Stimulated activated CD4-positive, alpha-beta T cell treated with anti-CD3 and anti-CD28 coated beads, Interleukin-2, amount 100 ng/mL, for 24 hours (primary cell): ENCODE data around the gene TOPBP1.
"Not testable (repeated sequence)": the region's sequence is repeated elsewhere in the genome, so short reads cannot be mapped to it uniquely, and the experiment has no call there.

Experiments used
- DNase-seq, 2 donors: peaks; one replicate each; pipeline ENCODE4 v3.0.0-alpha.2; 2020

The TOPBP1 gene

DNA sequence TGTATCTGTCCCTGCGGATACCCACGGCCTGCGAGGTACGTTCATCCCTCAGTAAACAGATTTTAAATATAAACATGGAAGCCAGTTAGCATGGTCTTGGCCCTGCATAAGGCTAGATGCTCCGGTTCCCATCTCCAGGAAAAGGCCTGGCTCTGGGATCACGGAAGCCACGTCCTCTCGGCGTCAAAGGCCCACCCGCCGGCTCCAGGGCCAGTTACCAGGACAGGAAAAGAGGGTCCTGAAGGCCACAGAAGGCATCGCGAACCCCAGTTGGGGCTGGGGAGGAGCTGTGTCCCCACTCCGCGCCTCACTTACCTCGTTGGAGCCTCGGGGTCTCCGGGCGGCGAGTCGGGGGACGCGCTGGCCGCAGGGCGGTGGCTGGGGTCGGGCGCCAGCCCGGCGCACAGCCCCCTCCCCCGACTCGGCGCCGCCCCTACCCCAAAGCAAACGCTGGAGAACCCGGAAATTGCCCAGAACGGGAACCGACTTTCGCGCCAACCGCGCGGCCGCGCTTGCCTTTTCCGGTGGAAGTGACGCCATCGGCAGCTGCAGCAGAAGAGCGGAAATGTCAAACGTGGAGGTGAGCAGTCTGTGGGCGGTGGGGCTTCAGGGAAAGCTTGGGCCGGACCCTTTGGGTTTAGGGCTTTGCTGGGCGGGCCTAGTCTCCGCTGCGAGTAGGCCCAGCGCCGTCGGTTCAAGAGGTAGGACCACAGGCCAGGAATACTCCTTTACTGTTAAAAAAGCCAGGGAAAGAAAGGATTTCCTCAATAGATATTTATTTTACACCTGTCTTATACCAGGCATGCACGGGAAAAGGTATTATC is at the start of gene TOPBP1:
Gene TOPBP1, minus strand, starts transcription at position 488 of the 824 bp plus-strand sequence. CDS start 814 bp downstream, outside the sequence.
- peak; percentile 90 to 93 for DNase-seq

DNA sequence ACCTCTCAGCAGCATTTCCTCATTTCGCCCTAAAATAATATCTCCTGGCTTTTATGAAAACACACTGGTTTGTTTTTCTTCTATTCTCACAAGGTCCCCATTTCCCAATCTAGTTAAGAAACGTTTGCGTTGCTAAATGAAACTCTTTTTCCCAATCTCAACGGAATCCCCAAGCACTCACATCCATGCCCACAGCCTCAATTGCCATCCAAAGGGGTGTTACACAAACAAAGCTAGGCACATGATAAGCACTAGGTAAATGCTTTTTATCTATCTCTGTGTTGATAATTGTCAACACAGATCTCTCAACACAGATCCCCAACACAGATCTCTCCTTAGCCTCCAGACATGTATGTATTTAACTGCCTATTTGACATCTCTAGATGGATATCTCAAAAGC is 49.3 kb upstream of the TOPBP1 start:
- DNase-seq: no peak

DNA sequence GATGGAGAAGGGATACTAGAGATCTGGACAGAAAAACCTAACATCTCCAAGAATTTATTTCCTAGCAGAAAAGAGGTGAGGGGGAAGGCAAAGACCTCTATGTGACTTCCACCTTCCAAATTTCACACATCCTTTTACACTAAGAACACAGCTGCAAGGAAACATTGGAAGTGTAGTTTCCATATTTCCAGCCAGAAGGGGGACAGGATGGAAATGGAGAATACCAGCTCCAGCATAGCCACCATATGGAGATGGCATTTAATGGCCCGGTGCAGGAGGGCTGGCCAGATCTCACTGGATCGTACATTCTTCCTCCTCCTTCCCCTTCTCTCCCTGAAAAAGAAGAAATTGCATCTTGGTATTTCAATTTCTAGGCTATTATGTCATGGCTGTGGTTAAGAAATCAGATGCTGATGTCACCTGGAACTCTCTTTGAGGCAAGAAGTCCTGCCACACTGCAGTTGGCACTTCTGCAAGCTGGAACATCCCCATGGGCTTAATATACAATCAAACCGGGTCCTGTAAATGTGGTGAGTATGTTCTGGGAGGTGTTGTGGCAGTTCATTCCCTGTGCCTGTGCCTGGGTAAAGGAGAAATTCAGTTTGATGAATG is 47.5 kb upstream of the TOPBP1 start:
- no peak for DNase-seq

DNA sequence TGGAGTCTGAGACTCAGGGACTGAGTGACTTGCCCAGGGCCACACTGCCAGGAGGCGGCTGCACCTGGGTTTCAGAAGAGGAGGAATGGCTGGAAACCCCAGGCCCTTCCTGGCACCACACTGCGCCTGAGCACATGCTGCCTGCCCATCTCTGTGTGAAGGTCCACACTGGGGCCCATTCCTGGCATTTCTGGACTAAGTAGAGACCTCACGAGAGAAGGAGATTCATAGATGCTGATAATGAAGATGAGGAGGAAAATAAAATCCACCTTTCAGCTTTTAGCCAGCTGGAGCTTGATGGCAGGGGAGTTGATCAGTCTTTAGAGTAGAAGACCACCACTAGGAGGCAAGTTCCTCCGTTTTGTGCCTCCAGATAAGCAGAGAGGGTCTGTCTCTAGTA is 44.3 kb upstream of the TOPBP1 start:
- DNase-seq: no peak

DNA sequence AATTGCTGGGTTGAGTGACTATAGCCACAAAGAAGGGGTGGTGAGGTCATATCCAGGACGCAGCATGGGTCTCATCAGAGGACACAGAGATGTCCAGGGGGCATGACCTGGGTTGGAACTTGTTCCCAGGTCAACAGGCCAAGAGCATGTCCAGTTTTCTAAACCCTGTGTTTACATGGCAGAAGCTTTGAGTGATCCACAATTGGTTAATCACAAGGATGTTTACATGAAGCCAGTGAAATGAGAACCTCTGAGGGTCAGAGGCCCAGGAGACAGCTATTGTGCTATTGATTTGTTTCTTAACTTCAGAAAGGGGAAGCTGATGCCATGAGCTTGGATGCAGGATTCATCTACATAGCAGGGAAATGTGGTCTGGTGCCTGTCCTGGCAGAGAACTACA is 42.2 kb upstream of the TOPBP1 start:
- no peak for DNase-seq

DNA sequence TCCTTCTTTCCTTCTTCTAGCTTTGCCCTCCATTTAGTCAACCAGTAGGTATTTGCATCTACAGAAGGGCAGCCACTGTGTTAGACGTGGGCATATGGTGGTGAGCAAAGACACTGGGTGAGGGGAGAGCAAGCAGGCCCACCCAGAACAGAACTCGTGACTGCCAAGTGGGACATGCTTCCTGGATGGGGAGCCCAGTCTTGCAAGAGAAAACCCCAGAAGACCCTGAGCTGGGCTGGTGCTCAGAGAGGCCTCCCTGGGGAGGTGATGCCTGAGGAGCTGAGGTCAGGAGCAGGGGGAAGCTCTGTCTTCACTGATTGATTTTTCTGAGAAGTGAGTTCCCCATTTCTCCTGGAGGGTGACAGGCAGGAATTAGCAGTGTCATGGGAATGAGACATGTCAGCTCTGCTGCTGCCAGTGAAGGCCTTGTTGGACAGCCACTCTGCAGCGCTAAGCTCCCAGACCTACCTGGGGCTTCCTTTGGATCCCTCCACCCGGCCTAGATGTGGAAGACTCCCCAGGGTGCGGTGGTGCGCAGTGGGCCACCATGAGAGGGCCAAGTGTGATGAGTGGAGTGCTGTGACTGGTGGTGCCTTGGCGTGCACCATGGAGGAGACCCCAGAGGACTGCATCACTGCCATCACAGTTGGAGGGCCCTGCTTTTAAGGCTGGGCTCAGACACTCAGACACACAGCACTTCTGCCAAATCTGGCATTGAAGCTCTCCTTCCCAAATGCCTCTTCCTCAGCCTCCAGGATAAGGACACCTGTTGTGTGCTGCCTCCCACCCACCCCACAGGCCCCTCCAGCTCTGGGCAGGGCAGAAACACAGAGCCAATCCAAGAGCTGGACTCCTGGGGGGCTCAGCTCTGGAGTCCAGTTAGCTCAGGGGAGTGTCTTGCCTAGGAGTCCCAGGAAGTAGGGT is 40.0 kb upstream of the TOPBP1 start:
- no peak for DNase-seq

DNA sequence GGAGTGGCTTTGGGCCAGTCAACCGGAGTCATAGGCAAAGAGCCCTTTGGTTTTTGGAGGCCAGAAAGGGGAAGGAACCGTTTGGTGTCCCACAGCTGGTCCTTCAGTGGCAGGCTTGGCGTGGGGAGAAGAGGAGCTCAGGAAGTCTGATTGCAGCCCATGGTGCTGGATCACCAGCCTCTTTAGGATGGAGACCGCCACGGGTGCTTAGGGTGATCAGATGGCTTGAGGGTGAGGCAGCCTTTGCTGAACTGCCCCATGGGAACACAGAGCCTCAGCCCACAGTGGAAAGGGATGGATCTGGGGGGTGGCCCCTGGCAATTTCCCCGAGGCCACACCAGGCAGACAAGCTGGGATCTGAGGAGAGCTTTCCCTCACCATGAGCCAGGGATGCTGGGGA is 38.6 kb upstream of the TOPBP1 start:
- DNase-seq: no peak

DNA sequence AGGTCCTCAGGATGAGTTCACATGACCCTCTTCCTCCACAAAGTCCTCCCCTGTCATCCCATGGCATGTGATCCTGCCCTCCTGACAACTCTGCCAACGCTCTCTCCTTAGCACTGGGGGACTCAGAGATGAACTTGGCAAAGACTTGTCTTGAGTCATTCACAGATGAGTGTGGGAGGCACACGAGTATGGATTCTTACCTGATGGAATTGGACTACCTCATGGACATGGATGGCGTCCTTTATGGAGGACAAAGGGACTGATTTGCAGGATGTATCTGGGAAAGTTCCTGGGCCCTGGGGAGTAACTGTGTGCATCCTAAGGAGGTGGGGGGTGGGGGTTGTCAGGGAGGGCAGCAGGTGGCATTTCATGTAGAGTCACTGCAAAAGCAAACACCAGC is 38.2 kb upstream of the TOPBP1 start:
- no peak for DNase-seq

DNA sequence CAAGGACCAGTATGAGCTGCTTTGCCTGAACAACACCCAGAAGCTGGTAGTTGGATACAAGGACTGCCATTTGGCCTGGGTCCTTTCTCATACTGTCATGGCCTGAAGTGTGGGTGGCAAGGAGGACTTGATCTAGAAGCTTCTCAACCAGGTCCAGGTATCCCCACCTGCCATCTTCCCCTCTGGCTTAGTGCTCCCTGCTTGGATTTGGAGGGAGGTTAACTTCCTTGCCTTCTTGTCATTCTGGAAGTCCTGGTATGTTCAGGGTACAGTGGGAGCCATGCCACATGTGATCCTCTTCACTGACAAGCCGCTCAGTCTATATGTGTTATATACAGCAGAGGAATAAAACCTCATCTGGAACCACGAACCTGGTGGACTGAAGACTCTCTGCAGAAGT is 37.7 kb upstream of the TOPBP1 start:
- no peak for DNase-seq

DNA sequence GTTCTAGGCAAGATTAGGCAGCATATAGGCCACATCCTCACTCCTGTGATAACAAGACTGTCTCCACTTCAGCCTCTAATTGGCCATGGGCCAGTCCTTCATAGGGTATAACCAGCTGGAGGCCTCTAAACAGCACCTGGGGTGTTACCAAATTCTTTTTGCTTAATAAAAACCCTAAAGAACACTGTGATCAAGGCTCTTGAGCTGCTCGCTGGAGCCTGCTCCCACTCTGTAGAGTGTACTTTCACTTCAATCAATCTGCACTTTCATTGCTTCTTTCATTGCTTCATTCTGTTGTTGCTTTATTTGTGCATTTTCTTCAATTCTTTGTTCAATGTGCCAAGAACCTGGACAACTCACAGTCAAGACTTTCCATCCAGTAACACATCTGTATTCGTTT is 36.2 kb upstream of the TOPBP1 start:
- no peak for DNase-seq

DNA sequence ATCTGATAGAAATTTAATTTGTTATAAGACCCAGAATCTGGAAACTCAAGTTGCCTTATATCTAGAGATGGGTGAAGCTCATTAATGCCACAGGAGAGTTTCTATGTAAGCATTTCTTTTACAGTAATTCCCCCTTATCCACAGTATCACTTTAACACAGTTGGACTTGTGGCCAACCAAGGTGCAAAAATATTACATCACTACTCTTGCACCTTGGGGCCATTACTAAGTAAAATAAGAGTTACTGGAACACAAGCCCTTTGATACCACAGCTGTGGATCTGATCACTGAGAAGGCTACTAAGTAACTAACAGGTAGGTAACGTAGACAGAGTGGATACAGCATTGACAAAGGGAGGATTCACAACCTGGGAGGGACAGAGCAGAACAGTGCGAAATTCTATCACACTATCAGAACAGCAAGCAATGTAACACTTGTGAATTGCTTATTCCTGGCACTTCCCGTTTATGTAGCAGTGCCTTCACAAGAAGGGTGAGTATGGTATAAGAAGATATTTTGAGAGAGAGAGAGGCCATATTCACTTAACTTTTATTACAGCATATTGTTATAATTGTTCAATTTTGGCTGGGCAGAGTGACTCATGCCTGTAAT is 33.9 kb upstream of the TOPBP1 start:
- DNase-seq: no peak

DNA sequence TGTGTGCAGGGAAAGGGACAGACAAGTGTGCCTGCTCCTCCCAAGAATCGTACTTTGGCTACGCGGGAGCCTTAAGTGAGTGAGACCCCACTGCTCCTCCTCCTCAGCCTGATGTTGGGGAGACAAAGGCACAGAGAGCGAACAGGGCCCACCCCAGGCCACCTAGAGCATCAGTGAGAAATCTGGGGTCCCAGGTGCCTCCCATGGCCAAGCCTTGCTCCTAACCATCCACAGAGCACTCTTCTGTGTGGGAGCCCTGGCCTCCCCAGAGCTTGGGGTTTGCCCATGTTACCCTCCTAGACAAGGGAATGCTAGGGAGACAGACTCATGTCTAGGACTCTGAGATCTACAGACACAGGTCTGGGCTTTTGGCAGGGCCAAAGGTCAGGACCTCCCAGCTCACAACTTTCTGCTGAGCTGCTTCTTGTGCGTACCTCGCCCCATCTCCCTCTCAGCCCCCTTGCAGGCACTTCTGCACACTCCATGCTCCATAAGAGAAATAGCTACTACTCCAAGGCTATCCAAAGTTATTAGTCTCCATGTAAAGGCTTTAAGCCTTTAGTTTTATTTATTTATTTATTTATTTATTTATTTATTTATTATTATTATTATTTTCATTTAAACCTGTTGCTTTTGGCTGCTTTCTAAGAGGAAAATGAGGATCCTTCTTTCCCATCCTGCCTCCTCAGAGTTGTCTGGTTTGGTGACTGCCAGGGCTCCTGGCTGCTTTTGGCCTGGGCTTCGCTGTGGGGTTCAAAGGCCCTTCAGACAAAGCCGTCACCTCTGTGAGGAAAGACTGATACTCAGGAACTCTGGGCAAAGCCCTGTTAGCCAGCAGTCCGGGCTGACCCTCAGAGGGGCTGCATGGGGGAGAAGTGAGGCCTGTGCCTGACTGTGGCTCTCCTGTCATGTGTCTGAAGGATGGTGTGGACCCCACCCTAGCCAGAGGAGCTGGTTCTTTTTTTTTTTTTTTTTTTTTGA is 32.8 kb upstream of the TOPBP1 start:
- no peak for DNase-seq

DNA sequence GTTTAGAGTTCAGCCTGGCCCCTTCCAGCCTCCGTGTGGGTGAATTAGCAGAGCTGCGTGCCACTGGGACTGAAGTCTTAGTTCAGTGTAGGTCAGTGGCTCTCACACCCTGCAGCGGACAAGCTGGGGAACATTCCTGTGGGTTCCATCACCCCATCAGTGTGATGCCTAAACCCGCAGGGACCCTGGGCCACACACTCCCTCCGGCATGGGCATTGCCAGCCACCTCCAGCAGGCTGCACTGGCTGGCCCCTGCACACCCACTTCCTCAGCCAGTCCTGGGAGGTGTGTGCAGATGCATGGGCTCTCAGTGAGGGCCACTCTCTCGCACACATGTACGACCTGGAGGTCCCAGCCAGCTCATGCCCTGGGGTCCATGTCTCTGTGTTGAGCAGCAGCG is 32.1 kb upstream of the TOPBP1 start:
- no peak for DNase-seq

DNA sequence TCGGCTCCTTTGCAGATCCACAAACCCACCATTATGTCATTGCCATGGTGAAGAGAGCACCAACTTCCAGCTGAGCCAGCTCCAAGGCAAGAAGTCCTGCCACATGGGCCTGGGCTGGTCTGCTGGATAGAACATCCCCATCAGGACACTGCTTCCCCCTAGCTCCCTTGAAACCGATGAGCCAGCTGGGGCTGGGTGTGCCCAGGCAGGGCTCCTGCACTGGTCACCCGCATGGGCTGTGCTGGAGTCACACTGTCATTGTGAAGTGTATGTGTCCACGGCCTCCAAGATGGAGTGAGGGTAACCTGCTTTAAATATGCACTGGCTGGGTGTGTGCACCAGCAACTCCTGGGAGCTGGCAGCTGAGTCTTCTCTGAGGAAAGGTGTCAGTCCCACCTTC is 31.0 kb upstream of the TOPBP1 start:
- DNase-seq: no peak

DNA sequence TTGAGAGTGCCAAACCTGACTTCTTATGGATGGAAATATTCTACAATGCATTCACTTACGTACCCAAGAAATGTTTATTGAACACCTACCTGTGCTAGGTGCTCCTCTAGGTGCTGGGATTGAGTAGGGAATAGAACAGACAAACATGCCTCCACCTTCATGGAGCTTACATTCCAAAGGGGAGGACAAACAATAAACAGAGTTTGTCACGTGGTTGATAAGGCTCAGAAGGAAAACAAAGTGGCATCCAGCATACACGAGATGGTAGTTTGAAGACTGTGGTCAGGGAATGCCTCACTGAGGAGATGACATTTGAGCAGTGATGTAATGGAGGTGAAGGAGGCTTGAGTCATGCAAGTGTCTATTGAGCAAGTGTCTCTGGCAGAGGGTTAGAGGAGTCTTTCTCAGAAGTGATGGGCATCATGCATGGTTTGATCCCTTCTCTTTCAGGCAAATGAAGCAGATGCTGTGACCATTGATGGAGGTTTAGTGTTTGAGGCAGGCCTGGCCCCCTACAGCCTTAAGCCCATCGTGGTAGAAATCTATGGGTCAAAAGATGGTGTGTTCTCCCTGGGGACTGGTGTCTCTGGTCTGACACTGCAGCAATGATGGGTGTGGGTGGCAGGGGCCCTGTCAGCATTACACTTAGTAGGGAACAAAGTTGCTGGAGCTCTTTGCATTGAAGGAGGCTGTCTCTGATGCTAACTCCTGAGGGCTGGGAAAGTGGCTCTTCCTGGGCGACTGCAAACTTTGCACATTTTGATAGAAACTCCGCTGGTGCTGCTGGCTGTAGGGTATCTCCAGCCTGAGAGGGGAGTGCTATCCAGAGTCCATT is 29.7 kb upstream of the TOPBP1 start:
- no peak for DNase-seq

DNA sequence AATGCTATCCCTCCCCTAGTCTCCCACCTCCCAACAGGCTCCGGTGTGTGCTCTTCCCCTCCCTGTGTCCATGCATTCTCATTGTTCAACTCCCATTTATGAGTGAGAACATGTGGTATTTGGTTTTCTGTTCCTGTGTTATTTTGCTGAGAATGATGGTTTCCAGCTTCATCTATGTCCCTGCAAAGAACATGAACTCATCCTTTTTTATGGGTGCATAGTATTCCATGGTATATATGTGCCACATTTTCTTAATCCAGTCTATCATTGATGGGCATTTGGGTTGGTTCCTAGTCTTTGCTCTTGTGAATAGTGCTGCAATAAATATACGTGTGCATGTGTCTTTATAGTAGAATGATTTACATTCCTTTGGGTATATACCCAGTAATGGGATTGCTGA is 16.3 kb upstream of the TOPBP1 start:
- not testable (repeated sequence) for DNase-seq

DNA sequence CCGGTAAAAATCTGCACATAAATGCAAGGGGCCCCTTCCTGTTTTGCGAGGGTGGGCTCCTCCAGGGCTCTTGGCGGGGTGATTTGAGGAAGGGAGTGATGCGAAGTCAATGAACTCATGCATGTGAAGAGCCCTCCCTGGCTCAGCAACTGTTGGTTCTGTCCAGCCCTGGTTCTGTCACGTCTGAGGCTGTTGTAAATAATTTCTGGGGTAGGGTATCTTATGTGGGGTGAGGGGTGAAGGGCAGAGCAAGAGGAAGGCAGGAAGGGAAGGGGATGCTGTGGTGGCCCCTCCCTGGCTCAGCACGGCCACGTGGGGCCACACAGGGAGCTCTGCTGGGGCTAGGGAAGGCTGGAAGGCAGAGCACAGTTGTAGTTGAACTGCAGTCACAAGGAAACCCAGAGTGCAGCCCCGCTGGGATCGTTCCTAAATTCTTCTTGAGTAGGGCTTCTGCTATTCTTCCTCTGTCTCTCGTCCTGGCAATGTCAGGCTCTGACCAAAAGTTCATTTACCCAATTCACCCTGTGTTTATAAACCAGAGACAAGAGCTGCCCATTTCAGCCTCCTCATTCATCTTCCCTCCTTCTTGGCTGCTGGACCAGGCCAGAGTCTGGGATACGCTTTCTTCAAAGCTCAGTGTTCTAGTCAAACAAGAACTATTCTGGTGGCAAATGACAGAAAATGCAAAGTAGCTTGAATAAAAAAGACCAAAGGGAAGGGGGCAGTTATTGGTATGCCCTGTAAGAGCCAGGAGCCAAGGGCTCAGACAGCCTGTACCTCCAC is 14.8 kb upstream of the TOPBP1 start:
- DNase-seq: no peak

DNA sequence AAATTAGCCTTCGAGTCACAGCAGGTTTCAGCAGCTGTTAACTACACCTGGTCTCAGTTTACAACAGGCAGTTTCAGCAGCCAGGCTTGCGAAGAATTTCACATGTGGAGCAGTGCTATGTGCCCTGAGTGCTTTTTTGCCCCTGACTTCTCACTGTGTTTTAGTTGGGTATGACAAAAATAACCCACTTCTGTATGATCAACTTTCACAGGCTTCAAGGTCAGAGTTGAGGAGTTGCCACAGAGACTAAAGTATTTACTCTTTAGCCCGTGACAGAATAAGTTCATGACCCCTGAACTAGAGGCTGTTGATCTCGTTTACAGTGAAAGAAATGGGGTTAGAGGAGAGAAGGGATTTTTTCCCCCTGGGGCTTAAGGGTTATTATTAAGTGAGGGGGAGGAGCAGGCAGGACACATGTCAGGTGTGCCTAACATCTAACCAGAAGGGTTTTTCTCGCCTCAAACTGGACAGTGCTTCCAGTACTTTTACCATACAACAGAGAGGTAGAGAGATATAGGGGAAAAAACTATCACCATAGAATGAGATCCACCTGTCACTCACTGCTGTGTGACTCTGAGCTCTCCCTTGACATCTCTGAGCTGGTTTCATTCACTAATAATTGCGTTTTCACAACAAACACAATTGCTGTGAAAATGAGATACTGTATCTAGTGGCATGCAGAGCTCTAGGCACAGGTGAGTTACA is 14.0 kb upstream of the TOPBP1 start:
- no peak for DNase-seq

DNA sequence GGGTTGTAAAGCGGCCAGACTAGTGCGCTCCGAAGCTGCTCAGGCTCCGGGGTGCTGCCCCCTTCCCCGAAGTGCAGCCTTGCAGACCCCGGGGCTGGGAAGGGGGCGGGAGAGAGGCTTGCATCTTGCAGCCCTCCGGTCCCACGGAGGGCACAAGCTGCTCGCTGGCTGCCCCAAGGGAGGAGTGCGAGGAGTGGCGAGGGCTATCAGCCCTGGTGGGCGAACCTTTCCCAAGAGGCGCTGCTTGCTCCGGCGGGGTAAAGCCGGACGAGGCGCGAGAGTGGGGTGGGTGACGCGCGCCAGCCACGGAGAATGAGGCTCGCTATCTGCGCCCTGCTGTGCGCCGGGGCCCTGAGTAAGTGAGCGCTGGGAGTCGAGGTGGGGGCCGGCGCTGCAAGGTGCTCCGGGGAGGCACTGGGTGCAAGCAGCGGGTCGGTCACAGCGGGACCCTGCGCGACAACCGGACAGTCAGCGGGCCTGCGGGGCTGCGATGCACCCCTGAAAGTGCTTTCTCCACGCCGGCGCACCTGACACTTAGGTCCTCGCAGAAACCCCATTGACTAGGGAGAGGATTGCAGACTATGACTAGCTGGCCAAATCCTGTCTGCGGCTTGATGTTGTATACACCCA is 12.7 kb upstream of the TOPBP1 start:
- DNase-seq: no peak
